H9 (cell line): ENCODE measurements around the gene FNDC3B. TPM values are rescaled to one million over a fixed set of nuclear protein-coding genes. Genes with fewer than 3 reads are reported as not detected.

Source experiments
- DNase-seq: peaks from one replicate; pipeline ENCODE4 v3.0.0-alpha.2; 2017
- H2AFZ ChIP-seq: one replicate; pipeline ENCODE4 v1.6.1; 2013; ENCODE audit warnings: mild to moderate bottlenecking, low read length, control low read depth, moderate library complexity
- H2AK5ac ChIP-seq: 2 replicates; pipeline ENCODE4 v1.6.1; 2013; ENCODE audit warnings: low read length, control low read depth, mixed read lengths; ENCODE audit not compliant: insufficient read length
- H2BK120ac ChIP-seq: one replicate; pipeline ENCODE4 v1.6.1; 2013; ENCODE audit warnings: low read depth, mild to moderate bottlenecking, low read length, control low read depth, inconsistent platforms; ENCODE audit not compliant: poor library complexity, severe bottlenecking
- H2BK12ac ChIP-seq: 2 replicates; pipeline ENCODE4 v1.6.1; 2013; ENCODE audit warnings: low read length, control low read depth, mixed read lengths, low read depth; ENCODE audit not compliant: insufficient read length
- H2BK15ac ChIP-seq: 2 replicates; pipeline ENCODE4 v1.6.1; 2013; ENCODE audit warnings: low read depth, low read length, control low read depth
- H2BK20ac ChIP-seq: one replicate; pipeline ENCODE4 v1.6.1; 2013; ENCODE audit warnings: low read depth, mild to moderate bottlenecking, low read length, control low read depth, inconsistent platforms; ENCODE audit not compliant: poor library complexity, severe bottlenecking
- H2BK5ac ChIP-seq: 2 replicates; pipeline ENCODE4 v1.6.1; 2013; ENCODE audit warnings: low read length, control low read depth, mixed read lengths; ENCODE audit not compliant: insufficient read length
- H3K14ac ChIP-seq: 2 replicates; pipeline ENCODE4 v1.6.1; 2013; ENCODE audit warnings: low read length, control low read depth; ENCODE audit not compliant: insufficient read depth
- H3K18ac ChIP-seq: 2 replicates; pipeline ENCODE4 v1.6.1; 2013; ENCODE audit warnings: low read depth, mild to moderate bottlenecking, mixed read lengths, low read length, control low read depth; ENCODE audit not compliant: insufficient read length
- H3K23ac ChIP-seq: 2 replicates; pipeline ENCODE4 v1.6.1; 2013; ENCODE audit warnings: low read length, control low read depth, mixed read lengths, low read depth; ENCODE audit not compliant: insufficient read length
- H3K23me2 ChIP-seq: 2 replicates; pipeline ENCODE4 v1.6.1; 2013; ENCODE audit warnings: low read depth, mild to moderate bottlenecking, mixed read lengths, low read length, control low read depth; ENCODE audit not compliant: insufficient read length, poor library complexity, severe bottlenecking
- H3K27ac ChIP-seq: 2 replicates; pipeline ENCODE4 v1.5.1; 2013; ENCODE audit warnings: low read length, control low read depth, mixed read lengths, low read depth; ENCODE audit not compliant: insufficient read length
- H3K27me3 ChIP-seq: 2 replicates; pipeline ENCODE4 v1.6.1; 2013; ENCODE audit warnings: low read length, control low read depth, inconsistent platforms; ENCODE audit not compliant: insufficient read depth
- H3K4ac ChIP-seq: 2 replicates; pipeline ENCODE4 v1.6.1; 2013; ENCODE audit warnings: low read depth, mild to moderate bottlenecking, control low read depth, inconsistent platforms, low read length, moderate library complexity
- H3K4me1 ChIP-seq: 2 replicates; pipeline ENCODE4 v1.6.1; 2013; ENCODE audit warnings: low read length, control low read depth, inconsistent platforms; ENCODE audit not compliant: insufficient read depth
- H3K4me2 ChIP-seq: 2 replicates; pipeline ENCODE4 v1.6.1; 2013; ENCODE audit warnings: low read length, control low read depth, mixed read lengths; ENCODE audit not compliant: insufficient read length, insufficient read depth
- H3K56ac ChIP-seq: 2 replicates; pipeline ENCODE4 v1.6.1; 2013; ENCODE audit warnings: low read depth, mild to moderate bottlenecking, mixed read lengths, low read length, control low read depth; ENCODE audit not compliant: insufficient read length
- H3K79me1 ChIP-seq: 2 replicates; pipeline ENCODE4 v1.6.1; 2013; ENCODE audit warnings: low read depth, mild to moderate bottlenecking, moderate library complexity, low read length, control low read depth, inconsistent platforms; ENCODE audit not compliant: insufficient read depth, poor library complexity, severe bottlenecking
- H3K79me2 ChIP-seq: 2 replicates; pipeline ENCODE4 v1.6.1; 2013; ENCODE audit warnings: low read length, control low read depth, inconsistent platforms; ENCODE audit not compliant: insufficient read depth
- H3K9ac ChIP-seq: 2 replicates; pipeline ENCODE4 v1.6.1; 2013; ENCODE audit warnings: low read length, control low read depth, mixed read lengths; ENCODE audit not compliant: insufficient read length; ENCODE audit errors: extremely low read depth
- H3K9me3 ChIP-seq: one replicate; pipeline ENCODE4 v1.6.1; 2013; ENCODE audit warnings: low read depth, low read length, inconsistent platforms; ENCODE audit not compliant: control insufficient read depth
- H3T11ph ChIP-seq: one replicate; pipeline ENCODE4 v1.6.1; 2013; ENCODE audit warnings: mild to moderate bottlenecking, low read length, control low read depth, inconsistent platforms
- H4K20me1 ChIP-seq: one replicate; pipeline ENCODE4 v1.6.1; 2013; ENCODE audit not compliant: control insufficient read depth, insufficient read length, insufficient read depth
- H4K5ac ChIP-seq: 2 replicates; pipeline ENCODE4 v1.6.1; 2013; ENCODE audit warnings: low read depth, mild to moderate bottlenecking, mixed read lengths, low read length, control low read depth; ENCODE audit not compliant: insufficient read length
- H4K8ac ChIP-seq: replicated peaks from 2 replicates; pipeline ENCODE4 v1.6.1; 2013; ENCODE audit warnings: low read length, control low read depth, mixed read lengths, low read depth; ENCODE audit not compliant: insufficient read length
- H4K91ac ChIP-seq: 2 replicates; pipeline ENCODE4 v1.6.1; 2013; ENCODE audit warnings: low read depth, mild to moderate bottlenecking, moderate library complexity, mixed read lengths, low read length, control low read depth; ENCODE audit not compliant: insufficient read length
- H3K27ac Mint-ChIP-seq, 3 experiments: 2 replicates in 2 of 3; 3 replicates in 1 of 3; pipeline ENCODE4 v1.8.0; 2020 to 2021; ENCODE audit warnings: mixed read lengths in 3 of 3, mild to moderate bottlenecking in 1 of 3, moderate library complexity in 1 of 3
- H3K27me3 Mint-ChIP-seq: 2 replicates; pipeline ENCODE4 v1.8.0; 2021; ENCODE audit warnings: low read depth, mild to moderate bottlenecking, moderate library complexity, mixed read lengths
- H3K36me3 Mint-ChIP-seq, 3 experiments: 2 replicates in 2 of 3; 3 replicates in 1 of 3; pipeline ENCODE4 v1.8.0; 2020 to 2021; ENCODE audit warnings: low read depth in 3 of 3, mixed read lengths in 3 of 3; ENCODE audit not compliant: insufficient read depth in 1 of 3
- H3K4me1 Mint-ChIP-seq, 2 experiments: 2 replicates each; pipeline ENCODE4 v1.8.0; 2020; ENCODE audit warnings: mixed read lengths in 2 of 2
- H3K4me3 Mint-ChIP-seq, 2 experiments: 2 replicates in 1 of 2; 3 replicates in 1 of 2; pipeline ENCODE4 v1.8.0; 2020 to 2021; ENCODE audit warnings: mild to moderate bottlenecking in 2 of 2, mixed read lengths in 2 of 2, moderate library complexity in 1 of 2
- H3K9me3 Mint-ChIP-seq, 2 experiments: 2 replicates in 1 of 2; 3 replicates in 1 of 2; pipeline ENCODE4 v1.8.0; 2020; ENCODE audit warnings: mild to moderate bottlenecking in 2 of 2, mixed read lengths in 2 of 2, moderate library complexity in 1 of 2
- CTCF ChIP-seq: fragments of 200-600 bp; sonication (generic); conservative IDR thresholded peaks from 3 replicates; pipeline ENCODE4 v1.8.0; 2021; ENCODE audit warnings: antibody characterized with exemption, mild to moderate bottlenecking
- whole genome bisulfite sequencing: extraction: QIAGEN DNeasy Blood & Tissue Kit; methylation state at CpG from one replicate; pipeline ENCODE4 v1.1.7; 2013; ENCODE audit warnings: missing lambda C conversion rate, low lambda C conversion rate, mixed read lengths; ENCODE audit not compliant: insufficient read length; ENCODE audit errors: extremely low coverage; 5-methylcytosine and 5-hydroxymethylcytosine counted together
- total RNA-seq: library from RNA; stranded (reverse); gene quantifications from 2 replicates; pipeline ENCODE4 v1.2.1, GENCODE V29; 2021

Gene FNDC3B
- total RNA-seq, 1 experiment from 2014 or later, result 43.8 TPM

DNA sequence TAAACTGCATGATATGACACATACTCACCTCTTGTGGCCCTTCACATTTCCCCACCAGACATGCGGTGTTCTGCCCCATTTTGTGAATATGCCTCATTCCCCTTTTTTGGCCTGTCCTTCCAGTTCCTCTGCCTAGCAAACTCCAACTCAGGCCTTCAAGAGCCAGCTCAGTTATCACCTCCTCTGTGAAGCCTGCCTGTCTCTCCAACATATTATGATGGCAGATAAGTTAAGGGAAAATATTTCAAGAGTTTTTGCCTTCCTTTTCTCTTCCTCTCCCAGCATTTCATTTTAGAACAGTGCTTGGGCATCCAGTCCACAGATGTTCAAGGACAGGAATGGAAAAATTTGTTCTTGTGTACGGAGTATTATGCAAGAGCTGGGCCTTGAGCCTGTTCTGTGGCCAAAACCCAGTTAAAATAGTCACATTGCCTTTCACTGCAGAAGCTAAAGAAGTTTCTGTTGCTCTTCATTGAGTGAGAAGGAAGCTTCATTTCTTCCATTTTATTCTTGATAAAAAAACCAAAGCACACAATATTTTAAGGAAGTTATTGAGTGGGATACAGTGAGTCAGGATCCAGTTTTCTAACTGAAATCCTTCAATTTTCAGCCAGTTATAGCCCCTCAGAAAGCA lies 216.8 kb downstream of the FNDC3B start:
- H3T11ph ChIP-seq, result no peak overlapping the region
- no peak overlapping the region for H2BK12ac ChIP-seq
- no peaks in the 10 kb centered on the region for H3K9me3 Mint-ChIP-seq
- H3K4me1 ChIP-seq, result peaks cover 4% of the 10 kb centered on the region; the same call in 1 of the 2 replicates
- no peak overlapping the region for H3K14ac ChIP-seq
- no peak overlapping the region for H2BK20ac ChIP-seq
- H3K4me2 ChIP-seq, result no peak overlapping the region
- H3K4ac ChIP-seq, result no peak overlapping the region
- no peak overlapping the region for H3K23ac ChIP-seq
- no peak overlapping the region for H3K27ac ChIP-seq
- no peak overlapping the region for H4K91ac ChIP-seq
- DNase-seq, result no peak
- no peaks in the 10 kb centered on the region for H3K27me3 Mint-ChIP-seq
- H3K18ac ChIP-seq, result no peak overlapping the region
- no peaks in the 10 kb centered on the region for H3K79me1 ChIP-seq
- no peaks in the 10 kb centered on the region for H4K20me1 ChIP-seq
- no peak overlapping the region for H3K4me3 Mint-ChIP-seq
- no peak overlapping the region for H2BK5ac ChIP-seq
- no peaks in the 10 kb centered on the region for H3K23me2 ChIP-seq
- H3K9me3 ChIP-seq, result no peaks in the 10 kb centered on the region
- H3K4me1 Mint-ChIP-seq, result peaks cover 21 to 28% of the 10 kb centered on the region in 2 experiments
- H3K27ac Mint-ChIP-seq, result peak overlapping the region; percentile 18 to 90 (median 53); a peak in 5 of 7 replicates
- no peaks in the 10 kb centered on the region for H3K79me2 ChIP-seq
- no peak overlapping the region for H2AFZ ChIP-seq
- no peak overlapping the region for H2AK5ac ChIP-seq
- no peak for TF ChIP-seq CTCF
- H4K5ac ChIP-seq, result no peak overlapping the region
- H3K27me3 ChIP-seq, result no peaks in the 10 kb centered on the region
- H2BK15ac ChIP-seq, result no peak overlapping the region
- H3K36me3 Mint-ChIP-seq, result peaks cover 2 to 11% (median 2%) of the 10 kb centered on the region in 3 experiments; a peak in 5 of 7 replicates
- no CpG with 5 or more reads among the region's 2 CpGs for WGBS
- H3K9ac ChIP-seq, result no peak overlapping the region
- no peak overlapping the region for H2BK120ac ChIP-seq
- no peak overlapping the region for H4K8ac ChIP-seq
- no peak overlapping the region for H3K56ac ChIP-seq
